Endothelial cell of umbilical vein (primary cell): ENCODE results near the gene YPEL1. TPM values are rescaled to one million over a fixed set of nuclear protein-coding genes. Genes with fewer than 3 reads are reported as not detected.
A peak's percentile ranks its signal among the peaks of the same experiment; 100 is the strongest.

Experiments
- BruUV-seq: library from RNA; stranded (reverse); fragments of 400-500 nt; replicated peaks from 2 replicates; lab custom pipeline; 2021; lab: Mats Ljungman, UMichigan
- CTCF ChIA-PET: fragments of 300-600, 350-600 bp; sonication (Branson Sonifier 250); formaldehyde crosslinking; loops from one replicate; lab custom pipeline; 2021; ENCODE audit warnings: antibody characterized with exemption, inconsistent platforms; lab: Charles Lee
- POLR2A ChIA-PET: fragments of 300-600, 350-600 bp; sonication (Branson Sonifier 250); formaldehyde crosslinking; loops from one replicate; lab custom pipeline; 2021; ENCODE audit warnings: antibody characterized with exemption, inconsistent platforms; lab: Charles Lee
- DNase-seq: peaks from one replicate; pipeline ENCODE4 v3.0.0-alpha.2; 2011; ENCODE audit warnings: low read depth, low spot score
- FAIRE-seq: peaks from 2 replicates; lab custom pipeline; 2011; peaks lifted over from hg19 to GRCh38; lab: Jason Lieb, UNC
- H2AFZ ChIP-seq: 2 replicates; pipeline ENCODE4 v1.6.0; 2012; ENCODE audit warnings: low read depth, low read length, control low read depth, inconsistent platforms
- H3K27ac ChIP-seq: 2 replicates; pipeline ENCODE4 v1.5.1; 2011; ENCODE audit warnings: low read depth, mild to moderate bottlenecking, control low read depth, low read length, moderate library complexity; ENCODE audit not compliant: insufficient read depth
- H3K27me3 ChIP-seq, 2 experiments: 2 replicates each; pipeline versions ENCODE4 v1.6.0 to v1.6.1; 2011; ENCODE audit warnings: low read length in 2 of 2, mixed read lengths in 1 of 2; ENCODE audit not compliant: control insufficient read depth in 2 of 2, insufficient read depth in 2 of 2
- H3K36me3 ChIP-seq, 2 experiments: 2 replicates in 1 of 2; 3 replicates in 1 of 2; pipeline ENCODE4 v1.5.1; 2011; ENCODE audit warnings: low read length in 2 of 2, mild to moderate bottlenecking in 1 of 2, moderate library complexity in 1 of 2; ENCODE audit not compliant: control insufficient read depth in 2 of 2, insufficient read depth in 2 of 2; ENCODE audit errors: extremely low read depth in 1 of 2
- H3K4me1 ChIP-seq: 3 replicates; pipeline ENCODE4 v1.5.1; 2011; ENCODE audit warnings: mild to moderate bottlenecking, low read length; ENCODE audit not compliant: control insufficient read depth, insufficient read depth; ENCODE audit errors: extremely low read depth
- H3K4me2 ChIP-seq: 2 replicates; pipeline ENCODE4 v1.6.1; 2011; ENCODE audit warnings: low read length, control low read depth, mixed read lengths; ENCODE audit not compliant: insufficient read depth
- H3K4me3 ChIP-seq, 3 experiments: fragments of 200-600 bp in 1 of 3; sonication (generic), shearing (Covaris generic) in 1 of 3; replicated peaks in 1 of 3; 2 replicates each; pipeline ENCODE4 v1.5.1; 2011 to 2016; ENCODE audit warnings: control low read depth in 3 of 3, low read length in 3 of 3, mild to moderate bottlenecking in 2 of 3, inconsistent platforms in 1 of 3, low read depth in 1 of 3, moderate library complexity in 1 of 3; ENCODE audit not compliant: insufficient read depth in 1 of 3
- H3K79me2 ChIP-seq: 2 replicates; pipeline ENCODE4 v1.6.0; 2012; ENCODE audit warnings: low read length, inconsistent platforms; ENCODE audit not compliant: control insufficient read depth, insufficient read depth
- H3K9ac ChIP-seq: replicated peaks from 2 replicates; pipeline ENCODE3; 2011; ENCODE audit warnings: low read length, control low read depth; ENCODE audit not compliant: insufficient read depth; ENCODE audit errors: extremely low read depth
- H3K9me1 ChIP-seq: replicated peaks from 3 replicates; pipeline ENCODE4 v1.6.0; 2011; ENCODE audit warnings: mild to moderate bottlenecking, low read length; ENCODE audit not compliant: control insufficient read depth, insufficient read depth; ENCODE audit errors: extremely low read depth
- H3K9me3 ChIP-seq: replicated peaks from 2 replicates; pipeline ENCODE4 v1.5.1; 2012; ENCODE audit warnings: low read length, inconsistent platforms; ENCODE audit not compliant: control insufficient read depth, insufficient read depth
- H4K20me1 ChIP-seq: replicated peaks from 2 replicates; pipeline ENCODE3; 2011; ENCODE audit warnings: mild to moderate bottlenecking, low read length; ENCODE audit not compliant: control insufficient read depth, insufficient read depth; ENCODE audit errors: extremely low read depth
- CTCF ChIP-seq, 2 donors: IDR thresholded peaks; 1 replicate in 1 of 2; 2 replicates in 1 of 2; pipeline ENCODE4 v1.5.1; 2011; ENCODE audit warnings: low read length in 2 of 2, mild to moderate bottlenecking in 2 of 2, moderate library complexity in 2 of 2, control low read depth in 1 of 2, inconsistent platforms in 1 of 2, low read depth in 1 of 2; ENCODE audit not compliant: insufficient read depth in 1 of 2; ENCODE audit errors: extremely low read depth in 1 of 2
- FOS ChIP-seq: IDR thresholded peaks from 2 replicates; pipeline ENCODE4 v1.6.1; 2011; ENCODE audit warnings: mild to moderate bottlenecking, low read length, moderate library complexity, borderline replicate concordance; ENCODE audit not compliant: insufficient read depth
- GATA2 ChIP-seq: IDR thresholded peaks from 2 replicates; pipeline ENCODE4 v1.7.0; 2011; ENCODE audit warnings: low read depth, mild to moderate bottlenecking, moderate library complexity, mixed read lengths, low read length; ENCODE audit not compliant: insufficient read length, insufficient read depth
- JUN ChIP-seq: IDR thresholded peaks from 2 replicates; pipeline ENCODE4 v1.6.1; 2011; ENCODE audit warnings: borderline replicate concordance, low read depth; ENCODE audit not compliant: insufficient read length, insufficient read depth
- POLR2A ChIP-seq: IDR thresholded peaks from 2 replicates; pipeline ENCODE4 v1.6.1; 2012; ENCODE audit warnings: low read depth, mild to moderate bottlenecking, control low read depth, low read length
- POLR2AphosphoS5 ChIP-seq: IDR thresholded peaks from 2 replicates; pipeline ENCODE4 v1.6.1; 2012; ENCODE audit warnings: low read depth, mild to moderate bottlenecking, control low read depth, low read length, moderate library complexity; ENCODE audit not compliant: insufficient read depth
- dilution Hi-C: fragments of 300-500 bp; cut with MboI; formaldehyde crosslinking; loops from one replicate; pipeline ENCODE4 v1.15.0; 2019; ENCODE audit warnings: low sequenced_read_pairs; ENCODE audit not compliant: extremely low pct_ligation_motif_present
- intact Hi-C: fragments of 100-400 bp; cut with micrococcal nuclease; formaldehyde crosslinking; loops from one replicate; pipeline ENCODE4 v1.10.0; 2022
- polyA plus RNA-seq, 4 experiments: library from polyadenylated mRNA; depleted of rRNA in 3 of 4; stranded (reverse) in 3 of 4; unstranded in 1 of 4; fragments of >200 nt; gene quantifications; 2 replicates each; pipeline versions ENCODE4 v1.2.1 to v1.2.3, GENCODE V29; 2011 to 2012; ENCODE audit warnings: missing spikeins in 1 of 4
- total RNA-seq: library from RNA; stranded (reverse); gene quantifications from 2 replicates; pipeline ENCODE4 v1.2.3, GENCODE V29; 2021

Gene YPEL1
- total and polyA plus RNA-seq, 2 donors (not counting 3 experiments of a cell fraction or from before 2014, with no cell fraction given): 3.7 to 6.2 TPM

- Histone ChIP-seq H3K27ac (no peak overlapping the region), H3K79me2 (no peaks in the 10 kb centered on the region), H4K20me1 (no peaks in the 10 kb centered on the region), H3K4me3 (peak overlapping the region in 1 of 3 experiments; percentile 4), H3K27me3 (no peaks in the 10 kb centered on the region), H3K36me3 (no peaks in the 10 kb centered on the region), H2AFZ (no peak overlapping the region), H3K9ac (no peak overlapping the region), H3K9me3 (no peaks in the 10 kb centered on the region), H3K9me1 (no peaks in the 10 kb centered on the region), H3K4me1 (peaks cover 3% of the 10 kb centered on the region), H3K4me2 (peak overlapping the region; percentile 21)
- TF ChIP-seq GATA2: no peak
- peak; percentile 66 to 77 for TF ChIP-seq CTCF (IDR thresholded peaks at IDR 0.05; ENCODE audit: extremely low read depth in 1 of 2, insufficient read depth in 1 of 2, low read depth in 1 of 2, low read length in 2 of 2)
- TF ChIP-seq POLR2A: no peak
- TF ChIP-seq JUN: no peak
- TF ChIP-seq POLR2AphosphoS5: no peak
- no peak for TF ChIP-seq FOS
- ChIA-PET POLR2A (interaction anchor here (0.6 kb wide), 1 partner anchor 23 kb away, joined by 3 read pairs; the partner anchor contains the start of gene YPEL1), CTCF (interaction anchor here (0.7 to 2.9 kb wide), 12 partner anchors 12 to 349 kb away, joined by 3 to 27 read pairs (median 4); partner anchors contain the start of gene PPM1F)
- intact Hi-C loops: loop anchor here (1.0 to 5.0 kb wide), 5 partner anchors 22 to 240 kb away; partner anchors contain the start of genes PPM1F and YPEL1
- dilution Hi-C loops: loop anchor here (25.0 kb wide), 1 partner anchor 224 kb away; no protein-coding TSS in a partner anchor
- no TSS peak for BruUV-seq
- FAIRE-seq (peak; percentile 99), DNase-seq (peak; percentile 85)
These were observed 22.7 kb downstream of the YPEL1 start for GRCh38 chr22:21712751-21713427.
